Measurements from ENCODE around the gene KCNQ4. TPM values are rescaled to one million over a fixed set of nuclear protein-coding genes. Genes with fewer than 3 reads are reported as not detected.

Gene KCNQ4
- total RNA-seq, 1 experiment from 2014 or later = 2.3 TPM

GRCh38 chr1:40758578-40759343 lies 24.8 kb upstream of the KCNQ4 start:
- Histone ChIP-seq H3K79me2 (ENCODE audit: low read length) (peaks cover 41% of the 10 kb centered on the region), H3K4me1 (ENCODE audit: low read length) (peaks cover 43% of the 10 kb centered on the region), H3K4me2 (ENCODE audit: low read depth, low read length, poor library complexity, severe bottlenecking) (no peak overlapping the region), H3K9me2 (replicated peaks; ENCODE audit: insufficient read depth, low read length) (no peaks in the 10 kb centered on the region), H4K20me1 (ENCODE audit: insufficient read depth, low read depth, low read length) (no peaks in the 10 kb centered on the region), H3K9me3 (ENCODE audit: low read length) (no peaks in the 10 kb centered on the region), H3K9ac (ENCODE audit: low read length) (no peak overlapping the region), H3K27ac (ENCODE audit: low read length) (no peak overlapping the region), H3K4me3 (ENCODE audit: low read length) (no peak overlapping the region), H3K27me3 (ENCODE audit: low read length) (no peaks in the 10 kb centered on the region), H2AFZ (ENCODE audit: low read length) (no peak overlapping the region), H3K36me3 (ENCODE audit: insufficient read depth, low read length) (peaks cover 72% of the 10 kb centered on the region)
- DNase-seq = no peak

DNA sequence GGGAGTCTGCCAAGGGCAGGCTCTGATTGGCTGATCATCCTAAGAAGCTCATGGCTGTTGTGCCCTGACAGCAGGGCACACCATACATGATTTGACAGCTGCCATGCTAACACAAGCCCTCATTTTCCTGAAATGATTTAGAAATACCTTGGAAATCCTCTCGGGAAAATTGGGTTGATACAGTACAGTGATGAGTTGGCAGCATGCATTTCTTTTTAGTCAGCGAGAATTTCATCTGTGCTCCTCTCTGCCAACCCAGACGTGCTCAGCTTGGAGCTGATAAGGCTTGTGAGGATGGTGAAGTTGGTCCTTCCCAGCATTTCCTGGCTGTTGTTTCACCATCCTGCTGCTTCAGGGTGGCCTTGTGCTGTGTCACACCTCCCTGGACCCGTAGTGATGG lies 22.6 kb upstream of the KCNQ4 start:
- Histone ChIP-seq H3K27ac (ENCODE audit: low read length) (peak overlapping the region; percentile 83), H3K9me3 (ENCODE audit: low read length) (no peaks in the 10 kb centered on the region), H3K79me2 (ENCODE audit: low read length) (peaks cover 36% of the 10 kb centered on the region), H3K9ac (ENCODE audit: low read length) (no peak overlapping the region), H3K36me3 (ENCODE audit: insufficient read depth, low read length) (peaks cover 72% of the 10 kb centered on the region), H4K20me1 (ENCODE audit: insufficient read depth, low read depth, low read length) (no peaks in the 10 kb centered on the region), H3K4me1 (ENCODE audit: low read length) (peaks cover 48% of the 10 kb centered on the region), H3K9me2 (replicated peaks; ENCODE audit: insufficient read depth, low read length) (no peaks in the 10 kb centered on the region), H3K27me3 (ENCODE audit: low read length) (no peaks in the 10 kb centered on the region), H3K4me2 (ENCODE audit: low read depth, low read length, poor library complexity, severe bottlenecking) (peak overlapping the region; percentile 57), H3K4me3 (ENCODE audit: low read length) (no peak overlapping the region), H2AFZ (ENCODE audit: low read length) (no peak overlapping the region)
- DNase-seq = no peak

- Histone ChIP-seq H3K9ac (ENCODE audit: low read length) (peak overlapping the region; percentile 50), H3K79me2 (ENCODE audit: low read length) (peaks cover 29% of the 10 kb centered on the region), H3K9me3 (ENCODE audit: low read length) (no peaks in the 10 kb centered on the region), H4K20me1 (ENCODE audit: insufficient read depth, low read depth, low read length) (no peaks in the 10 kb centered on the region), H3K27ac (ENCODE audit: low read length) (peak overlapping the region; percentile 83), H3K4me1 (ENCODE audit: low read length) (peaks cover 48% of the 10 kb centered on the region), H2AFZ (ENCODE audit: low read length) (no peak overlapping the region), H3K9me2 (replicated peaks; ENCODE audit: insufficient read depth, low read length) (no peaks in the 10 kb centered on the region), H3K4me3 (ENCODE audit: low read length) (0 out of 2 replicates have a peak overlapping the region, but pooled peaks have one; percentile 34), H3K4me2 (ENCODE audit: low read depth, low read length, poor library complexity, severe bottlenecking) (peak overlapping the region; percentile 57), H3K27me3 (ENCODE audit: low read length) (no peaks in the 10 kb centered on the region), H3K36me3 (ENCODE audit: insufficient read depth, low read length) (peaks cover 72% of the 10 kb centered on the region)
- no peak for DNase-seq
Observed at GRCh38 chr1:40762144-40762923, 21.3 kb upstream of the KCNQ4 start.

DNA sequence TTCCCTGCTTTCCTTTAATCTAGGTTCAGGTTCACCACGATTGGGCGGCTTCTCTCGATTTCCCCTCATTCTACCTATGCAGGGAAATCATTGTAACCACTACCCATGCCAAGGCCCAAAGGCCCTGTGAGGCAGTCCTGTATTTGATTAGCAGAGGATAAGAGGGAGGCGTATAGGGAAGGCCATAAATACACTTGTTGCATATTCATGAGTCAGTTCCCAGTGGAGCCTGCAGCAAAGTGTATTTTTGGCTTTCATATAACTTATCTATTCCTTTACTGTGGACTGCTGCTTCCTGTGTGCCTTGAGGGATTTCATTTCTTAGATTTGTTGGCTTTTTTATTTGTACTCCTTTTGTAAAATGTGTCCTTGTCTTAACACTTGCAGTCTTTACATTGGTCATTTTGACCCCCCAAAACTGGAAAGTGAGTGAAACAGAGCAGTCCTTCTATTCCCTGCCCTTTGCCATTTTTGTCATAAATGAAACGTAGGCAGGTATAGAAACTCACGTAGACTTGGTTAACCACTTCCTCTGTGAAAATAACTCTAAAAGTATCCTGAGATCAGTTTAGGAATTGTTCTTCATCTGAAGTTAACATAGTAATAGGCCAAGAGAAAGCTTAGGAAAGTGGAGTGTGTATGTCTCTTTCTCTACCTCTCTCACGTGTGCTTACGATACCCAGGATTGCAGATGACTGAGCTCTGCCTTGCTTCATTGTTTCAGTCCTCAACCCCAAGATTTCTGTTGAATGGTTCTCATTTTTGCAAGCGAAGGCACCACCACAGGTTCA lies 19.6 kb upstream of the KCNQ4 start:
- H2AFZ ChIP-seq (ENCODE audit: low read length) = no peak overlapping the region
- H3K4me2 ChIP-seq (ENCODE audit: low read depth, low read length, poor library complexity, severe bottlenecking) = peak overlapping the region; percentile 35
- H3K9me2 ChIP-seq (replicated peaks; ENCODE audit: insufficient read depth, low read length) = no peaks in the 10 kb centered on the region
- no peaks in the 10 kb centered on the region for H3K9me3 ChIP-seq (ENCODE audit: low read length)
- no peak for DNase-seq
- H3K36me3 ChIP-seq (ENCODE audit: insufficient read depth, low read length) = peaks cover 64% of the 10 kb centered on the region
- no peak overlapping the region; the same call in 1 of the 2 replicates for H3K9ac ChIP-seq (ENCODE audit: low read length)
- H3K79me2 ChIP-seq (ENCODE audit: low read length) = peaks cover 20% of the 10 kb centered on the region
- peak overlapping the region; percentile 73 for H3K27ac ChIP-seq (ENCODE audit: low read length)
- H3K27me3 ChIP-seq (ENCODE audit: low read length) = no peaks in the 10 kb centered on the region
- H3K4me1 ChIP-seq (ENCODE audit: low read length) = peaks cover 48% of the 10 kb centered on the region
- H3K4me3 ChIP-seq (ENCODE audit: low read length) = no peak overlapping the region
- no peaks in the 10 kb centered on the region for H4K20me1 ChIP-seq (ENCODE audit: insufficient read depth, low read depth, low read length)

DNA sequence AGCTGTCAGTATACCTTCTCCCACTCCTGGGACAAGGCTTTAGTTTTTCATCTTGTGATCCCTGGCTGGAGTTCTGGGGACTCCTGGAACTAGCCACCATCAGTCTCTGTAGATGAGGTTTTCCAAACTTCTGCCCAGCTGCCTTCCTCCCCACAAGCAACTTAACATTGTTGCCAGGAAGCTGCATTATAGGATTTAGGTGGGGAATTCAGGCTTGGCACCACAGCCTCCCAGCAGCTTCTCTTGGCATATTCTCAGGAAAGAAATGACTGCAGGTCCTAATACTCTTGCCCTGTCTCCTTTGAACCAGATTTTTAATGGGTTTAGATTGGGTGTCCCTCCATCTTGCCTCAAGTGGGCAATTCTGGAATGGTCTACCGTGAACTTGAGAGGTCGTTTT lies 18.6 kb upstream of the KCNQ4 start:
- no peaks in the 10 kb centered on the region for H3K27me3 ChIP-seq (ENCODE audit: low read length)
- no peak for DNase-seq
- no peaks in the 10 kb centered on the region for H3K9me3 ChIP-seq (ENCODE audit: low read length)
- H3K36me3 ChIP-seq (ENCODE audit: insufficient read depth, low read length) = peaks cover 67% of the 10 kb centered on the region
- no peak overlapping the region for H3K4me2 ChIP-seq (ENCODE audit: low read depth, low read length, poor library complexity, severe bottlenecking)
- no peaks in the 10 kb centered on the region for H3K9me2 ChIP-seq (replicated peaks; ENCODE audit: insufficient read depth, low read length)
- no peak overlapping the region for H3K9ac ChIP-seq (ENCODE audit: low read length)
- H3K79me2 ChIP-seq (ENCODE audit: low read length) = peaks cover 20% of the 10 kb centered on the region
- peaks cover 49% of the 10 kb centered on the region for H3K4me1 ChIP-seq (ENCODE audit: low read length)
- H3K4me3 ChIP-seq (ENCODE audit: low read length) = no peak overlapping the region
- peak overlapping the region; percentile 73 for H3K27ac ChIP-seq (ENCODE audit: low read length)
- H2AFZ ChIP-seq (ENCODE audit: low read length) = no peak overlapping the region
- H4K20me1 ChIP-seq (ENCODE audit: insufficient read depth, low read depth, low read length) = no peaks in the 10 kb centered on the region

- no peak for DNase-seq
- H3K4me1 ChIP-seq (ENCODE audit: low read length) = peaks cover 48% of the 10 kb centered on the region
- no peaks in the 10 kb centered on the region for H3K9me3 ChIP-seq (ENCODE audit: low read length)
- no peak overlapping the region for H3K4me2 ChIP-seq (ENCODE audit: low read depth, low read length, poor library complexity, severe bottlenecking)
- H3K79me2 ChIP-seq (ENCODE audit: low read length) = peaks cover 20% of the 10 kb centered on the region
- H3K27me3 ChIP-seq (ENCODE audit: low read length) = no peaks in the 10 kb centered on the region
- peaks cover 71% of the 10 kb centered on the region for H3K36me3 ChIP-seq (ENCODE audit: insufficient read depth, low read length)
- H3K27ac ChIP-seq (ENCODE audit: low read length) = no peak overlapping the region
- H3K9ac ChIP-seq (ENCODE audit: low read length) = no peak overlapping the region
- no peaks in the 10 kb centered on the region for H4K20me1 ChIP-seq (ENCODE audit: insufficient read depth, low read depth, low read length)
- H2AFZ ChIP-seq (ENCODE audit: low read length) = no peak overlapping the region
- H3K9me2 ChIP-seq (replicated peaks; ENCODE audit: insufficient read depth, low read length) = no peaks in the 10 kb centered on the region
- no peak overlapping the region for H3K4me3 ChIP-seq (ENCODE audit: low read length)
Observed at GRCh38 chr1:40766017-40766416, 17.6 kb upstream of the KCNQ4 start.

- Histone ChIP-seq H3K79me2 (ENCODE audit: low read length) (peaks cover 18% of the 10 kb centered on the region), H4K20me1 (ENCODE audit: insufficient read depth, low read depth, low read length) (no peaks in the 10 kb centered on the region), H3K9me3 (ENCODE audit: low read length) (no peaks in the 10 kb centered on the region), H3K9me2 (replicated peaks; ENCODE audit: insufficient read depth, low read length) (no peaks in the 10 kb centered on the region), H3K4me2 (ENCODE audit: low read depth, low read length, poor library complexity, severe bottlenecking) (no peak overlapping the region), H2AFZ (ENCODE audit: low read length) (no peak overlapping the region), H3K27me3 (ENCODE audit: low read length) (no peaks in the 10 kb centered on the region), H3K9ac (ENCODE audit: low read length) (no peak overlapping the region), H3K4me3 (ENCODE audit: low read length) (no peak overlapping the region), H3K36me3 (ENCODE audit: insufficient read depth, low read length) (peaks cover 69% of the 10 kb centered on the region), H3K4me1 (ENCODE audit: low read length) (peaks cover 46% of the 10 kb centered on the region), H3K27ac (ENCODE audit: low read length) (no peak overlapping the region)
- DNase-seq = no peak
Observed at GRCh38 chr1:40766560-40766959, 17.0 kb upstream of the KCNQ4 start.

Measured in Karpas-422 (cell line).